Activated CD8-positive, alpha-beta memory T cell treated with anti-CD3 and anti-CD28 coated beads for 24 hours (primary cell): Measurements from ENCODE around the gene BRAP.
"Not testable (repeated sequence)": the region's sequence is repeated elsewhere in the genome, so short reads cannot be mapped to it uniquely, and the experiment has no call there.

Source experiments
- DNase-seq: peaks from one replicate; pipeline ENCODE4 v3.0.0-alpha.2; 2020

The BRAP gene

GRCh38 chr12:111605911-111606766 is 79.6 kb downstream of the BRAP start:
- no peak for DNase-seq

GRCh38 chr12:111602857-111603256 is 82.9 kb downstream of the BRAP start:
- not testable (repeated sequence) for DNase-seq

- no peak for DNase-seq
These were observed 83.4 kb downstream of the BRAP start for GRCh38 chr12:111602348-111602747.

- not testable (repeated sequence) for DNase-seq
These were observed 84.8 kb downstream of the BRAP start for GRCh38 chr12:111600986-111601385.

- DNase-seq = no peak
These were observed 85.5 kb downstream of the BRAP start for GRCh38 chr12:111600205-111600642.

GRCh38 chr12:111599453-111600204 is 86.1 kb downstream of the BRAP start:
- DNase-seq = peak; percentile 97

GRCh38 chr12:111598637-111599452 is 86.9 kb downstream of the BRAP start, which contains the start of gene ATXN2:
ATXN2 (minus strand) TSS chr12:111599315; CDS start chr12:111599034, 281 bp downstream.
- DNase-seq = peak; percentile 67

GRCh38 chr12:111597831-111598636 is 87.7 kb downstream of the BRAP start:
- DNase-seq = peak; percentile 73

- no peak for DNase-seq
These were observed 88.5 kb downstream of the BRAP start for GRCh38 chr12:111596985-111597830.

- not testable (repeated sequence) for DNase-seq
These were observed 90.4 kb downstream of the BRAP start for GRCh38 chr12:111595341-111595835.
